ENCODE results near the gene UXS1.

GRCh38 chr2:106193690-106193976 lies 468 bp downstream of the UXS1 start:
- no peak for TF ChIP-seq SIRT6 (IDR thresholded peaks at IDR 0.05; ENCODE audit: low read length)
- TF ChIP-seq, protein P1, sequence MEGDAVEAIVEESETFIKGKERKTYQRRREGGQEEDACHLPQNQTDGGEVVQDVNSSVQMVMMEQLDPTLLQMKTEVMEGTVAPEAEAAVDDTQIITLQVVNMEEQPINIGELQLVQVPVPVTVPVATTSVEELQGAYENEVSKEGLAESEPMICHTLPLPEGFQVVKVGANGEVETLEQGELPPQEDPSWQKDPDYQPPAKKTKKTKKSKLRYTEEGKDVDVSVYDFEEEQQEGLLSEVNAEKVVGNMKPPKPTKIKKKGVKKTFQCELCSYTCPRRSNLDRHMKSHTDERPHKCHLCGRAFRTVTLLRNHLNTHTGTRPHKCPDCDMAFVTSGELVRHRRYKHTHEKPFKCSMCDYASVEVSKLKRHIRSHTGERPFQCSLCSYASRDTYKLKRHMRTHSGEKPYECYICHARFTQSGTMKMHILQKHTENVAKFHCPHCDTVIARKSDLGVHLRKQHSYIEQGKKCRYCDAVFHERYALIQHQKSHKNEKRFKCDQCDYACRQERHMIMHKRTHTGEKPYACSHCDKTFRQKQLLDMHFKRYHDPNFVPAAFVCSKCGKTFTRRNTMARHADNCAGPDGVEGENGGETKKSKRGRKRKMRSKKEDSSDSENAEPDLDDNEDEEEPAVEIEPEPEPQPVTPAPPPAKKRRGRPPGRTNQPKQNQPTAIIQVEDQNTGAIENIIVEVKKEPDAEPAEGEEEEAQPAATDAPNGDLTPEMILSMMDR (IDR thresholded peaks at IDR 0.05; ENCODE audit: control extremely low read depth in 1 of 3, insufficient read depth in 1 of 3, low read depth in 1 of 3, low read length in 3 of 3) = no peak
- no peak for TF ChIP-seq POLR2AphosphoS5 (IDR thresholded peaks at IDR 0.05; ENCODE audit: low read depth, low read length)
- no peak for TF ChIP-seq CREB1 (IDR thresholded peaks at IDR 0.05)
- no peak for TF ChIP-seq SRF (IDR thresholded peaks at IDR 0.05; ENCODE audit: low read depth, low read length)
- TF ChIP-seq RAD21 (IDR thresholded peaks at IDR 0.05 in 1 of 2, conservative IDR thresholded peaks at IDR 0.05 in 1 of 2; ENCODE audit: low read depth in 2 of 2, low read length in 2 of 2) = no peak
- no peak for TF ChIP-seq SP4 (IDR thresholded peaks at IDR 0.05; ENCODE audit: low read length)
- TF ChIP-seq, protein P2, sequence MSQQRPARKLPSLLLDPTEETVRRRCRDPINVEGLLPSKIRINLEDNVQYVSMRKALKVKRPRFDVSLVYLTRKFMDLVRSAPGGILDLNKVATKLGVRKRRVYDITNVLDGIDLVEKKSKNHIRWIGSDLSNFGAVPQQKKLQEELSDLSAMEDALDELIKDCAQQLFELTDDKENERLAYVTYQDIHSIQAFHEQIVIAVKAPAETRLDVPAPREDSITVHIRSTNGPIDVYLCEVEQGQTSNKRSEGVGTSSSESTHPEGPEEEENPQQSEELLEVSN (IDR thresholded peaks at IDR 0.05) = no peak
- no peak for TF ChIP-seq NRF1 (IDR thresholded peaks at IDR 0.05; ENCODE audit: low read depth, low read length)
- no peak; the same call in 1 of the 2 replicates for TF ChIP-seq PHF8 (conservative IDR thresholded peaks at IDR 0.05; ENCODE audit: low read depth, low read length)
- no peak for TF ChIP-seq YY1 (IDR thresholded peaks at IDR 0.05; ENCODE audit: low read depth, low read length)
- TF ChIP-seq ZNF274 (IDR thresholded peaks at IDR 0.05; ENCODE audit: borderline replicate concordance, extremely low read depth, low read length) = no peak
- TF ChIP-seq CHD2 (IDR thresholded peaks at IDR 0.05; ENCODE audit: low read length) = no peak

Data from H1 (cell line).